Measurements from ENCODE around the gene ADAMTS8. TPM values are rescaled to one million over a fixed set of nuclear protein-coding genes. Genes with fewer than 3 reads are reported as not detected.

Gene ADAMTS8
- total RNA-seq, 1 donor from 2014 or later: 1.0 TPM

GRCh38 chr11:130448416-130449309 lies 20.3 kb upstream of the ADAMTS8 start, which contains the start of gene ADAMTS15:
ADAMTS15 (plus strand) TSS chr11:130448645; CDS start chr11:130448974, 329 bp downstream.
- H3K4me1 Mint-ChIP-seq (ENCODE audit: low read depth): peaks cover 41% of the 10 kb centered on the region
- peaks cover 14% of the 10 kb centered on the region for H3K36me3 Mint-ChIP-seq (ENCODE audit: low read depth)

GRCh38 chr11:130448039-130448415 lies 19.6 kb upstream of the ADAMTS8 start:
- no peak overlapping the region for H3K27ac Mint-ChIP-seq (ENCODE audit: unreplicated experiment)
- peak overlapping the region; percentile 99 for H3K4me3 Mint-ChIP-seq (ENCODE audit: unreplicated experiment)
- H3K4me1 Mint-ChIP-seq (ENCODE audit: low read depth): peaks cover 37% of the 10 kb centered on the region
- peaks cover 12% of the 10 kb centered on the region for H3K36me3 Mint-ChIP-seq (ENCODE audit: low read depth)
- H3K27me3 Mint-ChIP-seq (ENCODE audit: low read depth): no peaks in the 10 kb centered on the region
- TF ChIP-seq CTCF (IDR thresholded peaks at IDR 0.05): no peak
- DNase-seq (ENCODE audit: low spot score): no peak
- H3K9me3 Mint-ChIP-seq (ENCODE audit: low read depth): no peaks in the 10 kb centered on the region

More at GRCh38 chr11:130448416-130449309, 20.3 kb upstream of the ADAMTS8 start, which contains the start of gene ADAMTS15:
- Mint-ChIP-seq H3K27me3 (ENCODE audit: low read depth) (no peaks in the 10 kb centered on the region), H3K9me3 (ENCODE audit: low read depth) (no peaks in the 10 kb centered on the region), H3K4me3 (ENCODE audit: unreplicated experiment) (peak within 1 kb of the TSS; percentile 99), H3K27ac (ENCODE audit: unreplicated experiment) (peak within 1 kb of the TSS; percentile 97)
- no peak for DNase-seq (ENCODE audit: low spot score)
- peak; percentile 8 for TF ChIP-seq CTCF (IDR thresholded peaks at IDR 0.05)

- peaks cover 8% of the 10 kb centered on the region for H3K9me3 Mint-ChIP-seq (ENCODE audit: low read depth)
- H3K4me3 Mint-ChIP-seq (ENCODE audit: unreplicated experiment): no peak overlapping the region
- no peak for TF ChIP-seq CTCF (IDR thresholded peaks at IDR 0.05)
- no peak overlapping the region for H3K27ac Mint-ChIP-seq (ENCODE audit: unreplicated experiment)
- H3K4me1 Mint-ChIP-seq (ENCODE audit: low read depth): peaks cover 22% of the 10 kb centered on the region
- no peaks in the 10 kb centered on the region for H3K27me3 Mint-ChIP-seq (ENCODE audit: low read depth)
- no peak for DNase-seq (ENCODE audit: low spot score)
- H3K36me3 Mint-ChIP-seq (ENCODE audit: low read depth): peaks cover 3% of the 10 kb centered on the region
These were observed 17.4 kb upstream of the ADAMTS8 start for GRCh38 chr11:130445788-130446187.

- Mint-ChIP-seq H3K36me3 (ENCODE audit: low read depth) (no peaks in the 10 kb centered on the region), H3K4me3 (ENCODE audit: unreplicated experiment) (no peak overlapping the region), H3K9me3 (ENCODE audit: low read depth) (peaks cover 10% of the 10 kb centered on the region), H3K27ac (ENCODE audit: unreplicated experiment) (no peak overlapping the region), H3K27me3 (ENCODE audit: low read depth) (no peaks in the 10 kb centered on the region), H3K4me1 (ENCODE audit: low read depth) (peaks cover 6% of the 10 kb centered on the region)
- no peak for TF ChIP-seq CTCF (IDR thresholded peaks at IDR 0.05)
- no peak for DNase-seq (ENCODE audit: low spot score)
These were observed 14.3 kb upstream of the ADAMTS8 start for GRCh38 chr11:130442737-130443136.

GRCh38 chr11:130441719-130442118 lies 13.3 kb upstream of the ADAMTS8 start:
- no peak overlapping the region for H3K4me3 Mint-ChIP-seq (ENCODE audit: unreplicated experiment)
- H3K36me3 Mint-ChIP-seq (ENCODE audit: low read depth): no peaks in the 10 kb centered on the region
- peaks cover 10% of the 10 kb centered on the region for H3K9me3 Mint-ChIP-seq (ENCODE audit: low read depth)
- H3K27me3 Mint-ChIP-seq (ENCODE audit: low read depth): no peaks in the 10 kb centered on the region
- DNase-seq (ENCODE audit: low spot score): no peak
- peaks cover 8% of the 10 kb centered on the region for H3K4me1 Mint-ChIP-seq (ENCODE audit: low read depth)
- no peak overlapping the region for H3K27ac Mint-ChIP-seq (ENCODE audit: unreplicated experiment)
- TF ChIP-seq CTCF (IDR thresholded peaks at IDR 0.05): no peak

All from chondrocyte (in vitro differentiated cells).